Activated T-helper 2 cell treated with anti-CD3 and anti-CD28 coated beads, Interferon-gamma antibody, Interleukin-2, Interleukin-4, amounts not matched to agents 10 μg/mL and 5 μg/mL and 100 μg/mL, durations not matched to agents 14 hours and 24 hours and 36 hours (primary cell): ENCODE results near the gene DLG2. TPM values are rescaled to one million over a fixed set of nuclear protein-coding genes. Genes with fewer than 3 reads are reported as not detected.

Source experiments
- DNase-seq: peaks from one replicate; pipeline ENCODE4 v3.0.0; 2021; ENCODE audit warnings: low spot score
- H3K27ac Mint-ChIP-seq: one replicate; pipeline ENCODE4 v1.8.0; 2021; ENCODE audit warnings: mixed read lengths
- H3K27me3 Mint-ChIP-seq: one replicate; pipeline ENCODE4 v1.8.0; 2021; ENCODE audit warnings: low read depth, mixed read lengths
- H3K36me3 Mint-ChIP-seq: one replicate; pipeline ENCODE4 v1.8.0; 2021; ENCODE audit warnings: low read depth, mixed read lengths
- H3K4me1 Mint-ChIP-seq: one replicate; pipeline ENCODE4 v1.8.0; 2021; ENCODE audit warnings: low read depth, mixed read lengths
- H3K4me3 Mint-ChIP-seq: one replicate; pipeline ENCODE4 v1.8.0; 2021; ENCODE audit warnings: low read depth, mild to moderate bottlenecking, moderate library complexity, mixed read lengths
- H3K9me3 Mint-ChIP-seq: one replicate; pipeline ENCODE4 v1.8.0; 2021; ENCODE audit warnings: mixed read lengths
- intact Hi-C: fragments of 100-400 bp; cut with micrococcal nuclease; formaldehyde crosslinking; loops from one replicate; pipeline ENCODE4 v1.15.1; 2023
- total RNA-seq: library from RNA; stranded (reverse); gene quantifications from 2 replicates; pipeline ENCODE4 v1.2.3, GENCODE V29; 2022

The DLG2 gene
- total RNA-seq, 1 donor from 2014 or later, result 1.8 TPM

DNA sequence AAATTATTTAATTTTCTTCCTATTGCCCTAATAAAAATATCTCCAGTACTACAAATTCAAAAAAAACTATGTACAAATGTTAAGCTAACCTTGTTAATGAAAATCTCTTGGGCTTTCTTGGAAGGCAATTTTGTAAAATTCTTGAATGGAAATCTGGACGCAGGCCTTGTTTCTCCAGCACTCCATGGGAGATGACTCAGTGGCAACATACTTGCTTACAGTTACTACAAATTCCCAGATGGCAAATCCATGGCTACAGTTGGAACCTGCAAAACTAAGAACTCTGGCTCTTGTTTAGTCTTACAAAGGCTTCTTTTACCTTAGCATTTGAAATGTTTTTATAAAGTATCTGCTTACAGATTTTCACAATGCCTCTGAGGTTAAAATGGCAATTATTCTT is 725.2 kb downstream of the DLG2 start:
- Mint-ChIP-seq H3K4me3 (no peak overlapping the region), H3K9me3 (peaks cover 6% of the 10 kb centered on the region), H3K27me3 (no peaks in the 10 kb centered on the region), H3K36me3 (no peaks in the 10 kb centered on the region), H3K27ac (no peak overlapping the region), H3K4me1 (no peaks in the 10 kb centered on the region)
- no peak for DNase-seq
- intact Hi-C loops, result no loop called here

DNA sequence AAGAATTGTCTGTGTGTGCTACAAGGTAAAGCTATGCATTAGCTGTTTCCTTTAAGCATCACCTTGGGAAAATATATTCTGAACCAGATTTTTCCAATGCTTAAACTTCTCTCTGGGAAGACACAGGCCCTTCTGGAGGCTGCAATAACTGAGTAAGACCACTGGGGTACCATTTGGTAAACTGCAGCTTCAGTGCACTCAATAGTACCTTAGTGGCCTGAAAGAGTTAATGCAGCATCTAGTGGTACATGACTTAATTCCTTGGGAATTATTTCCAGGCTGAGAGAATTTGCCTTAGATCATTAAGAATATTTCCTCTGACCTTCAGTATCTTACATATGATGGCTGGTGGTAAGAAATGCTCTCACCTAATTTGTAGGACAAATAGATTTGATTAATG is 727.4 kb downstream of the DLG2 start:
- no peaks in the 10 kb centered on the region for H3K4me1 Mint-ChIP-seq
- DNase-seq, result no peak
- no peaks in the 10 kb centered on the region for H3K27me3 Mint-ChIP-seq
- no peak overlapping the region for H3K4me3 Mint-ChIP-seq
- H3K27ac Mint-ChIP-seq, result no peak overlapping the region
- H3K9me3 Mint-ChIP-seq, result no peaks in the 10 kb centered on the region
- no peaks in the 10 kb centered on the region for H3K36me3 Mint-ChIP-seq
- intact Hi-C loops, result no loop called here

DNA sequence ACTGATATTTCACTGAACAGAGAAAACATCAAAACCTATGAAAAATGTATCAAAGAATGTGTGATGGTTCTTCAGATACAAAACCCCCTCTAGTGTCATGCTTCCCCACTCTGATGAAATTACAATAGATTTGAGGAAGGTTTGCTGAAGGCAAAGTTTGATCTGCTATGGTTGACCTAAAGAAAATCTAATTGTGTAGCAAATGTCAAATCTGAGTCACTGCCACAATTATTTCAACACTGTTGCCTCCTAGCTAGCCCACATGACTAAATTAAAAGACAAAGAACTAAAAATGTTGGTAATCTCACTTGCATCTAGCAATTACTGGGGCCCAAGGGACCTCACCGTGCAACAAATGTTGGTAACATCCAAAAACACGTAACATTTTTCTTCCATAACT is 728.0 kb downstream of the DLG2 start:
- Mint-ChIP-seq H3K4me1 (no peaks in the 10 kb centered on the region), H3K27ac (no peak overlapping the region), H3K27me3 (no peaks in the 10 kb centered on the region), H3K4me3 (no peak overlapping the region), H3K36me3 (no peaks in the 10 kb centered on the region), H3K9me3 (peaks cover 3% of the 10 kb centered on the region)
- DNase-seq, result no peak
- intact Hi-C loops, result no loop called here

DNA sequence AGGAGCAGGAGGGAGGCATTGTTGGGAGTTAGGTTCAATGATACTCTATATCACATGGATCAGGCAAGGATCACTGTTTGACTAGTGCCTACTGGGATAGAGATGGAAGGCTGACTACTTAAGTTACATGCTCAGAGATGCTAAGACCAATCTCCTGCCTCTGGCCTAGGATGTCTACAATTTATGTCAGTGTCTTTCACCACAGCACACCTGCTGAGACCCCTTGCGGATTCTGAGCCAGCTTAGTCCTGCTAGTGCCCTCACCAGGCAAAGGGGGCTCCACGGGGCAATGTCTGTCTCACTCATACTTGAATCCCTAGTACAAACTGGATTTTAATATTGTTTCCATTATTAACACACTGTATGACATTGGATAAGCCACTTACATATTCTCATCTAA is 732.5 kb downstream of the DLG2 start:
- peaks cover 3% of the 10 kb centered on the region for H3K9me3 Mint-ChIP-seq
- no peaks in the 10 kb centered on the region for H3K27me3 Mint-ChIP-seq
- H3K4me1 Mint-ChIP-seq, result no peaks in the 10 kb centered on the region
- no peak overlapping the region for H3K4me3 Mint-ChIP-seq
- no peak for DNase-seq
- no peak overlapping the region for H3K27ac Mint-ChIP-seq
- no peaks in the 10 kb centered on the region for H3K36me3 Mint-ChIP-seq
- intact Hi-C loops, result no loop called here

DNA sequence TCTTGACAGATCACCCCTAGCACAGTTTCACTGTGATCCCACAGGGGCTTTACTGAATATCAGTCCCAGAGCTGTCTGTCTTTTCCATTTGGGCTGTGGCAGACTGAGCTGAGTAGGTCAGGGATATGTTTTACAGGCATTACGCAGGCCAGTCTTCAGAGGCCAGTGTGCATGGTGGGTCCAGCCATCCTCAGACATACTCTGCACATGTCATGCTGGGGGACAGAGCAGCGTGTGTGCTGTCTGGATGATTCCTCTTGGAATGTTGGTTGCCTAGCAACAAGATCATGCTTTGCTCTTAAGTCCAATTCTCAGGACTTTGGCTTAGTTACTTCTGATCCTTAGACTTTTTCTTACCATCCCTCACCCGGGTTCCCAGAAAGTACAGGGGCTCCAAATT is 736.5 kb downstream of the DLG2 start:
- Mint-ChIP-seq H3K27ac (no peak overlapping the region), H3K27me3 (no peaks in the 10 kb centered on the region), H3K4me3 (no peak overlapping the region), H3K36me3 (no peaks in the 10 kb centered on the region), H3K9me3 (peaks cover 18% of the 10 kb centered on the region), H3K4me1 (no peaks in the 10 kb centered on the region)
- intact Hi-C loops, result no loop called here
- DNase-seq, result no peak

DNA sequence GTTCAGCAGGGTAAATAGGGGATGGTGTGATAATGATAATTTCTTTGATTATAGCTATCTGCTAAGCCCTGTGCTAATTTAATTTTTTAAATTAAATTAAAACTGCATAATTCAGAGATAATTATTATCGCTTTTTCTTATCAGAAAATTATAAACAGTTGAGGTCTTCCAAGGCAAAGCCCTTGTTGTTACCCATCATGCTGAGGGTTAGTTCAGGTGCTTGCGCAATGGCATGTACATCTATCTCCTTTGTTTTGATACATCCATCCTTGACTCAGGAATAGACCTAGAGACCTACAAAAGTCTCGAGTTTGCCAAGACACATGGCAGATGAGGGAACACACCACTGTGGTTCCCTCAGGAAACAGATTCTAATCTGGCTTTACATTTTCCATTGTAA is 737.6 kb downstream of the DLG2 start:
- no peak for DNase-seq
- Mint-ChIP-seq H3K27ac (no peak overlapping the region), H3K4me3 (no peak overlapping the region)

DNA sequence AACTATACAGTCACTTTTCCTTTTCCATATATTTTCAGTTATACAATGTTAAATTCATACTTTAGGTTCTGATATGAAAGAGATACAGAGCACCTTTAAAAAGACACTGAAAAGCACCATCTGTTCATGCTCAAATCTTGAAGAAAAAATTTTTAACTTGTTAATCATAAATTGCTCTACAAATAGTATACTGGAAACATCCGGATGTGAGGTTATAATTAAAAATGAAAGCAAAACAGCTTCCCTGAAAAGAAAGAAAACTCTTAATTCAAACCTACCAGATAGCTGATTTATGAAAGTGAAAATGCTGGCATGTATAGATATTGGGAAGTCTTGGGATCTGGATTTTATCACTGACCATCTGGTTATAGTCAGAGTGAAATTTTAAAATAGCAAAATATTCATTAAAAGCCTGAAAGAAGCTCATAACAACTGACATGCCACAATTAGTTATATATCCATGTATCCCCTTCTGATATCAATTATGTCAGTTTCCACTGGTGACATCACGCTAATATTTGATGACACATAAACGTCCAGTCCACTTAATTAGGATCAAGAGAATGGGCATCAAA is 740.0 kb downstream of the DLG2 start:
- no peaks in the 10 kb centered on the region for H3K36me3 Mint-ChIP-seq
- no peaks in the 10 kb centered on the region for H3K27me3 Mint-ChIP-seq
- DNase-seq, result no peak
- no peak overlapping the region for H3K4me3 Mint-ChIP-seq
- intact Hi-C loops, result no loop called here
- peaks cover 21% of the 10 kb centered on the region for H3K9me3 Mint-ChIP-seq
- no peak overlapping the region for H3K27ac Mint-ChIP-seq
- H3K4me1 Mint-ChIP-seq, result no peaks in the 10 kb centered on the region

More for the DNA sequence above, 737.6 kb downstream of the DLG2 start:
- Mint-ChIP-seq H3K4me1 (no peaks in the 10 kb centered on the region), H3K27me3 (no peaks in the 10 kb centered on the region), H3K9me3 (peaks cover 18% of the 10 kb centered on the region), H3K36me3 (no peaks in the 10 kb centered on the region)
- intact Hi-C loops, result no loop called here

DNA sequence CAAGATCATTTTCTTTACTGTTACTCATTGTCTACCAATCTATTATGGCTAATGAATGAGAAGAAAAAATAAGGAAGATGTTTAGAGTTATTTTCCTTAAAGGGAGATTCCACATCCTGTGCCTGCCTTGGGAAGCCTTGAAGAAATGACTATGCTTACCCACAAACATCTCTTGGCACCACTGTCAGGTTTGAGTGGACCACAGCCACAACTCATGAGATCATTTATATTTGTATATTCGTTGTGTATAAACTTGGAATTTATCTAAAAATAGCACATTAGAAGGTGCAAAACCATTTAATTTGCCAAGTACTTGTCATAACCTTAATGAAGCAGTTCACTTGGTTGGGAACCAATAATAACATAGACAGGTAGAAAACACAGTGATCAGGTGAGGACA is 740.8 kb downstream of the DLG2 start:
- H3K4me1 Mint-ChIP-seq, result no peaks in the 10 kb centered on the region
- no peak overlapping the region for H3K4me3 Mint-ChIP-seq
- no peak for DNase-seq
- H3K36me3 Mint-ChIP-seq, result no peaks in the 10 kb centered on the region
- no peak overlapping the region for H3K27ac Mint-ChIP-seq
- intact Hi-C loops, result no loop called here
- no peaks in the 10 kb centered on the region for H3K27me3 Mint-ChIP-seq
- H3K9me3 Mint-ChIP-seq, result peaks cover 22% of the 10 kb centered on the region

DNA sequence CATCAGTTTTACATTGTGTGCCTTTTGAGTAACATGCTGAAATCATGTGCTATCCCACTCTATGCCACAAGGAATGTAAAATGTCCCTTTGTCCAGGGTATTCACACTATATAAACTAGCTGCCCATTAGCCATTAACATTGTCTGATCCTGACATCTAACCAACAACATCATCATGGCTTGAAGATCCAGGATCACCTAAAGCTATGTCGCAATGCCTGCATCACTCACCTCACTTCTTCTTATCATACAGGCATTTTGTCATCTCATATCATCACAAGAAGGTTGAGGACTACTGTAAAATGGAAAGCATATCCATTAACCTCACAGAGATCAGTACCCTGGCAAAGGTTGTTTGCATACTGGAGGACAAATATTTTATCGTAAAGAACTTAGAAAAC is 742.3 kb downstream of the DLG2 start:
- Mint-ChIP-seq H3K27me3 (no peaks in the 10 kb centered on the region), H3K4me1 (no peaks in the 10 kb centered on the region), H3K27ac (no peak overlapping the region), H3K4me3 (no peak overlapping the region), H3K9me3 (peaks cover 22% of the 10 kb centered on the region), H3K36me3 (no peaks in the 10 kb centered on the region)
- intact Hi-C loops, result no loop called here
- no peak for DNase-seq

DNA sequence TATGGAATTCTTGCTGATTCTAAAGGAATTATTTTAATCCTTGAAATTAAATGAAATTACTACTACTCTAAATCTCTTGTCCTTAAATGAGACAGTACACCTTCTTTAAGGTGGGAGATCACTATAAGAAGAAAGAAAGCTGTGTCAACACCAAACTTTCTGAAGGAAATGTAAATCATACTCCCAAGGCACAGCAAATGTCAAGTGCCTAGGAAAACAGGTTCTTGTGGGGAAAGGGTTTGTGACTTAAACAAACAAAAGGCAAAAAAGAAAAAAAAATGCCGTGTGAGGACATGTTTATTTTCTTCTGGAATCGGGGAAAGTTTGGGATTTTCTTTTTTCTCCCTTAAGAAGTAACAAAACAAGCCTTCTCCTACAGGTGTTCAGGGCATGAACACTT is 745.1 kb downstream of the DLG2 start:
- Mint-ChIP-seq H3K9me3 (peaks cover 13% of the 10 kb centered on the region), H3K4me3 (no peak overlapping the region), H3K36me3 (no peaks in the 10 kb centered on the region), H3K4me1 (no peaks in the 10 kb centered on the region), H3K27me3 (no peaks in the 10 kb centered on the region), H3K27ac (no peak overlapping the region)
- intact Hi-C loops, result no loop called here
- no peak for DNase-seq

DNA sequence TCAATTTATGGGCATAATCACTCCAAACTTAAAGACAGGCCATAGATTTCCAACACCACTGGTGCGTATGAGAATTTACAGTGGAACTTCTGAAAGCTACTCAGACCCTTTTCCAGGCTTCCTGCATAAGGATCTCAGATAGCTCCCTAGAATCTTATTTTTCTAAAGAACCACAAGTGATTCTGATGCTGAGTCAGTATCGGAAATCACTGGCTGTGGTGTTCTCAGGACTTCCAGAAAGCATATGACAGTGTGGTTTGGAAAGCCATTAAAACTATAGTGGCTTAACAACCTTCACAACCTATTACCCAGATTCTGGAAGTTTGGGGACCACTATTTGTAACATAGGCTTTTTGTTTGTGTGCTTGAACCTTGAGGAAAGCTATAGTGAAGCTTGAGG is 756.0 kb downstream of the DLG2 start:
- H3K9me3 Mint-ChIP-seq, result peaks cover 14% of the 10 kb centered on the region
- intact Hi-C loops, result no loop called here
- H3K27me3 Mint-ChIP-seq, result no peaks in the 10 kb centered on the region
- no peak overlapping the region for H3K4me3 Mint-ChIP-seq
- H3K27ac Mint-ChIP-seq, result no peak overlapping the region
- H3K36me3 Mint-ChIP-seq, result no peaks in the 10 kb centered on the region
- no peaks in the 10 kb centered on the region for H3K4me1 Mint-ChIP-seq
- no peak for DNase-seq

DNA sequence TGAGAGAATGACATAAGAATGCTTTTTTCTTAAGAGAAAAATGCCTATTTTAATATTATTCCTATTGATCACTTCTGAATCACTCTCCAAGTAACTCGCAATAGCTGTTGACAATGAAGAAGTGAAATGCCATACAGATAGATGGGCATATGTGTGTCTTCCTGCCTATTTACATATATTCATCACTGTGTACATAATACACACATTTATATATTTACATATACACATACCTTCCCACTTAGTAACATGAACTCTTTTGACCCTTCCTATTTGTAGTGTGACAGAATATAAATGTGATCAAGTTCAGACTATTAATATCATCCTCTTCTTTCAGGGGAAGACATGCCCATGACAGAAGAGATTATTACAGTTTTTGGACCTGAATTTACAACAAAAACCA is 756.7 kb downstream of the DLG2 start:
- no peaks in the 10 kb centered on the region for H3K4me1 Mint-ChIP-seq
- H3K27ac Mint-ChIP-seq, result no peak overlapping the region
- H3K27me3 Mint-ChIP-seq, result no peaks in the 10 kb centered on the region
- no peak for DNase-seq
- intact Hi-C loops, result no loop called here
- H3K4me3 Mint-ChIP-seq, result no peak overlapping the region
- H3K9me3 Mint-ChIP-seq, result peaks cover 12% of the 10 kb centered on the region
- no peaks in the 10 kb centered on the region for H3K36me3 Mint-ChIP-seq

DNA sequence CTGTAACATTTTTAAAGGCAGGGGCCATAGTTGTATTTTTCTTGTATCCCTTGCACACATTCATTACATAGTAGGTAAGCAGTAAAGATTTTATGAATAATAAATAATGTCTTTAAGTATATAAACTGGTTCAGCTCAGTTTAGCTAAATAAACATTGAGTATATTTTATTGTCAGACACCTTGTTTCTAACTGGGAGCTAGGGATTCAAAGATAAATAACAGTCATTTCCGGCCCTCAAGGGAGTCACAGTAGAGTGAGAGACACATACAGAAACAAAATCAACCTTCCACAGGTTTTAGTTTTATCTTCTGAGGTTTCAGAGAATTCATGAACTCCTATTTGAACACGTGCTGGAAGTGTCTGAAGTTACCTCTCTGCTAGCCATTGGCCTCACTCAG is 760.2 kb downstream of the DLG2 start:
- peaks cover 5% of the 10 kb centered on the region for H3K9me3 Mint-ChIP-seq
- H3K4me3 Mint-ChIP-seq, result no peak overlapping the region
- H3K4me1 Mint-ChIP-seq, result no peaks in the 10 kb centered on the region
- no peaks in the 10 kb centered on the region for H3K36me3 Mint-ChIP-seq
- no peak for DNase-seq
- no peaks in the 10 kb centered on the region for H3K27me3 Mint-ChIP-seq
- no peak overlapping the region for H3K27ac Mint-ChIP-seq
- intact Hi-C loops, result no loop called here
